Suppressor macrophage treated with lipopolysaccharide for 4 hours (primary cell): ENCODE measurements around the gene NFYC.

ENCODE experiments used
- DNase-seq: peaks from one replicate; pipeline ENCODE4 v3.0.0-alpha.2; 2020

NFYC gene

DNA sequence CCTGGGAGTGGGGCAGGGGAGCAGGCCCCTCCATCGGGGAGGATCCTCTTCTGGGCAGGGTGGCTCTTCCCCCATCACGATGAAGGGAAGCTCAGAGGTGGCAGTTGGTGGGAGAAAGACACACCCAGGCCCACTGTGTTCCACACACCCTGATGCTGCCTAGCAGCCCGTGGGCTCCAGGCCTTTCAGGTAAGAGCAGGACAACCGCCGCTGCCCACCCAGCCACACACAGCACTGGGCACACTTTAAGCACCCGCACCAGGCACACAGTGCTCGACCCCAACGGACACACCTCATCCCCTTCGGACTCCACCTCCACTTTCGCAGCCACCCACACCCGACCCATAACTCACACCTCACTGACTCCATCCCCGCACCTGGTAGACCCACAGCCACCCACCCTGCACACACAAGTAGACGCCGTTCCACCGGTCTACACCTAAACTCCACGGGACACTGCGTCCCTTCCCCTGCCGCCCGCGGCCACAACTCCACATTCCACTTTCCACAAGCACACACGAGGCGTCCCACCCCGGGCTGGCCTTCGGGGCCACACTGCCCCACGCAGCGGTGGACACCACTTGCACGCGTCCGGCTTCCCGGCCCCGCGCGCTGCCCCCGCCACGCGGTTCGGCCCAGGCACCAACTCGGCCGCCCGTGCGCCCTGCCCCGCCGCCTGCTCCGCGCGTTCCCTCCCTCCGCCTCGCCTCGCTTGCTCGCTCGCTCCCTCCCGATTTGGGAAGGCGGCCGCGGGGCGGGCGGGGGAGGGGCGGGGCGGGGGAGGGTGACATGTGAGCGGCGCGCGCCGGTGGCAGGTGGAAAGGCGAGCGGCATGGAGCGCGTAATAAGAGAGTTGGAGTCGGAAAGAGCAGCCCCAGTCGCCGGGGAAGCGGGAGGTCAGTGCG is 91.7 kb downstream of the NFYC start, which contains the start of gene KCNQ4:
Gene KCNQ4 (plus strand): TSS at position 787 of the 905 bp plus-strand sequence. CDS start 307 bp downstream, outside the sequence.
- peak; percentile 20 for DNase-seq

GRCh38 chr1:40784141-40784770 is 92.8 kb downstream of the NFYC start:
- DNase-seq: no peak

DNA sequence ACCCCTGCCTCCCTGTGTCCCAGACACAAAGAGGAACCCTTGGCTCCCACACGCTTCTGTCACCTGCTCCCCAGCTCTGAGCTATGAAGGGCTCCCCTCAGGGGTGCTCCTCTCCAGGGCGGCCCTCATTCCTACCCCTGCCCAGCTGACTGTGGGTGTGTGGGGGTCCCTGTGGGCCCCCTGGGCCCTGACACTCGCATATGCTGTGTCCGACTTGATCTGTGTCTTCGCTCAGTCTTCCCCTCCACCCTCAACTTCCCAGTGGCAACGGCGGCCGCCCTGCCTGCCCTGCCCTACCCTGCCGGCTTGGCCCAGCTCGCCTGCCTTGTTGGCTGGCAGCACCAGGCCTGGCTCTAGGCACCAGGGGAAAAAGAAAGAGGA is 93.3 kb downstream of the NFYC start:
- no peak for DNase-seq

- DNase-seq: no peak
Measured at GRCh38 chr1:40785446-40785845, 93.9 kb downstream of the NFYC start.

DNA sequence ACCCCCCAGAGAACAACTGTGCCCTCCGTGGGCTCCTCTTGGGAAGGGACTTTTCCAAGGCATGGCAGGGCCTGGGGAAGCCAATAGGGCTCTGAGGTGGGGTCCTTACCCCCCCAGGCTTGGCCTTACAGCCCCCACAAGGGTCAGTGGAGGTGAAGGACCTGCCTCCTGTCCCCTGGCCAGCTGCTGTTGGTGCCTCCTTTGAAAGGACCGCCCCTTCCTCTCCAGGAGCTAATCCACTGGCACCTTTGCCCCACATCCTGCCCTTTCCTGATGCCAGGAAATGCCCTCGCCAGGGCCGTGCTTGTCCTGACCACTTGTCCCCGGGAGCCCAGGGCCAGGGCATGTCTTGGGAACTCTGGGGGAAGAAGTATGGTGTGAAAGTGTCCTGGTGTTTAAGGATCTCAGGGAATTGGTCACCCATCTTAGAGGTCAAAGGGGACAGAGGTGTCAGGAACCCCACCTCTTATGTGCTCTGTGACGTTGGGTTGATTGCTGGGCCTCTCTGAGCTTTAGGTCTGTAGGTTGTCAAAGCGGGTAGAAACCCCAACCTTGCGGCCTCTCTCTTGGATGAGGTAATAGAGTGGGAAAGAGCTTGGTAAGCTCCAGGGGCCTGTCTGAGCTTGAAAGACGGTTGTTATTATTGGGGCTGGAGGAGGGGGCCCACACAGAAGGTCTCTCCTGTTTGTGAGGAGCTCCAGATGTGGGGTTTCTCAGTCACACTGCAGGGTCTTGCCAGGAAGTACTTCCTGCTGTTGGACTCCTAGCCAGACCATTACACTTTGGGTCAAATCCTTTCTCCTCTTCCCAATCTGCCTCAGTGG is 94.9 kb downstream of the NFYC start:
- DNase-seq: no peak

- DNase-seq: no peak
Measured at GRCh38 chr1:40786995-40787705, 95.6 kb downstream of the NFYC start.

DNA sequence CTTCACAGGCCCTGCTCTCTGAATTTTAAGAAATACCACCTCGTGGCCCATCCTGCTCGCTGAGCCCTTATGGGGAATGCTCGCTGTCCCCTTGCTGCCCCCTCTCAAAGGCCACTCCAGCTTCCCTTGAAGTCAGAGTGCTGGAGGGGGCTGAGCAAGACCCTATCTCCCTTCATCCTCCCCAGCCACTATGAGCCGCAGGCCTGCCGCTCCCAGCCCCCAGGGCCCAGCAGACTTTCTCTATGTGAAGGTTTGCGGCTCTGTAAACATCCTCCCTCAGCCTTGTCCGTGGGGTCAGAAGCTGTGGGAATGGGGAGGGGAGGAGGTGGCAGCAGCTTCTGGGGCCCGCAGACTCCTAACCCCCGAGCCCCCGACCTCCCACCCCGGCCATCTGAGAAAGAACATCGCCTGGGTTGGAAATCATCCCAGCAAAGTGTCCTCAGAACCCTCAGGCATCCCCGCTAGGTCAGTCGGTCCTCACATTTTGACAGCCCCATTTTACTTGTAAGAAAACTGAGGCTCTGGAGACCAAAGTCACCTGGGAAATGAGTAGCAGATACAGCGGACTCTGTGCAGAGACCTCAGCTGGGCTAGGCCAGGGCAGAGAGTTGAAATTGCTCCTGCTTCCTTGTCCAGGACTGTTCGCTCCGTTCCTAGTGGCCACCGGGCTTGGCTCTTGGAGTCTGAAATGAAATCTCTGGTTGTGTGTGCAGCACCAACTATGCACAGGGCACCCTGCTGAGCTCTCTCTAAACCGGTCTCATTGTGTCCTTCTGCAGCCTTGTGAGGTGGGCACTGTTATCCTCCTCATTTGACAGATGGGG is 96.4 kb downstream of the NFYC start:
- DNase-seq: no peak

- DNase-seq: no peak
Measured at GRCh38 chr1:40788561-40789341, 97.2 kb downstream of the NFYC start.

GRCh38 chr1:40789342-40789598 is 97.8 kb downstream of the NFYC start:
- DNase-seq: no peak

DNA sequence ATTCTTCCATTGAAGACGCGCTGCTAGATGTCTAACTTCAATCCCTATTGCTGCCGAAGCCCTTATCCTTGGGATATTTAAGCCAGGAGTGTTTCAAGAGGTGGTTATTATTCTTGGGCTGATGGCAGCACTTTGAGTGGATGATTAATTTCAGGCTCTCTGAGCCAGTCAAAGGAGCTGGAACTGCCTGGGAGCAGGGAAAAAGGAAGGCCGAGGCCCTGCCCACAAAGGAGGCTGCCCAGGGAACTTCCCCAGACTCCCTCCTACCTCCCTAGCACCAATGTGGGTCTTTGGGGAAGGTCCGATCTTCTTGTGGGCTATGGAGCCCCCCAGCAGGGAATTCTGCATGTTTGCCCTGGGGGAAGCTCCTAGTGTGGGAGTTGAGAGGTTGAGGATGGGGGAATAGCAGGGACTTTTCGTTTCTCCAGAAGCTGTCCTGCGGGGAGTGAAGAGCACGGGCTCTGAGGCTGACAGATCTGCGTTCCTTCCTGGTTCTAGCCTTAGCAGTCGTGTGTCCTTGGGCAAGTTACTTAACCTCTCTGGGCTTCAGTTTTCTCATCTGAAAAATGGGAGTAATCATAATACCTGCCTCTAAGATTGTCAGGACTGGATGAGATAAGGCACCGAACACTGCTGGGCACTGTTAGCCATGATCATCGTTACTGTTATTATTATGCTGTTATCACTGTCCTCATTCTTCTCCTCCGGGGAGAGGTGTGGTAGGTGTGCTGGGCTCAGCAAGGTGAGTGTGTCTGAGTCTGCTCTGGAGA is 98.3 kb downstream of the NFYC start:
- no peak for DNase-seq

GRCh38 chr1:40792036-40792435 is 100.5 kb downstream of the NFYC start:
- no peak for DNase-seq

- no peak for DNase-seq
Measured at GRCh38 chr1:40793617-40794016, 102.1 kb downstream of the NFYC start.

DNA sequence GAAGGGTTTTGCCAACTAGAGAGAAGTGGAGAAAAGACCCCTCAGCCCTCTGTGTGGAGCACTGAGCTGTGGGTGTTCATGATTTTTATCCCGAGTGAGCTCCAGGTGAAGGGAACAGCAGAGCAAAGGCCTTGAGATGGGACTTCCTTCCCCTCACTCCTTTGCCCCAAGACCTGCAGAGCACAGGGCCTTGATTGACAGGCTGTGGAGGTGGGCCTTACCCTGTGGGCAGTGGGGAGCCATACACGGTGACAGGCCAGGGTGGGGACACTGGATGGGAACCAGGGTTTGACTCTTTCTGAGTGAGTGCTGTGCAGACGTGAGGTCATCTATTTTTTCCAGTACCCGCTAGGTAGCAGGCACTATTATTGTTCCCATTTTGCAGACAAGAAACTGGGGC is 102.5 kb downstream of the NFYC start:
- no peak for DNase-seq

- no peak for DNase-seq
Measured at GRCh38 chr1:40794974-40795715, 103.6 kb downstream of the NFYC start.

- DNase-seq: no peak
Measured at GRCh38 chr1:40795811-40796586, 104.5 kb downstream of the NFYC start.

GRCh38 chr1:40796939-40797667 is 105.6 kb downstream of the NFYC start:
- DNase-seq: no peak

GRCh38 chr1:40797668-40798010 is 106.1 kb downstream of the NFYC start:
- no peak for DNase-seq
